ENCODE data around the gene HOXA3. TPM values are rescaled to one million over a fixed set of nuclear protein-coding genes. Genes with fewer than 3 reads are reported as not detected.

HOXA3 gene
- total RNA-seq, 1 experiment from 2014 or later = 4.5 TPM

- Histone ChIP-seq H3K4me1 (ENCODE audit: insufficient read depth, low read length) (peaks cover 11% of the 10 kb centered on the region), H3K4me2 (ENCODE audit: low read length) (peak overlapping the region; percentile 93), H3K27ac (ENCODE audit: low read length) (peak overlapping the region; percentile 97), H3K36me3 (ENCODE audit: low read depth, low read length) (peaks cover 22% of the 10 kb centered on the region), H4K20me1 (ENCODE audit: low read length) (peaks cover 15% of the 10 kb centered on the region), H3K9me2 (replicated peaks; ENCODE audit: low read length) (no peaks in the 10 kb centered on the region), H3K27me3 (ENCODE audit: low read length) (no peaks in the 10 kb centered on the region), H3K79me2 (ENCODE audit: low read length) (peaks cover 100% of the 10 kb centered on the region), H3K9ac (ENCODE audit: low read length) (peak overlapping the region; percentile 90), H2AFZ (ENCODE audit: low read length) (no peak overlapping the region), H3K4me3 (ENCODE audit: low read length) (peak overlapping the region; percentile 84), H3F3A (ENCODE audit: low read length, unreplicated experiment) (peaks cover 2% of the 10 kb centered on the region), H3K9me3 (ENCODE audit: low read length) (no peaks in the 10 kb centered on the region)
- intact Hi-C loops (cut with micrococcal nuclease) = loop anchor here (5.0 kb wide), 3 partner anchors 34 to 1011 kb away; partner anchors contain the start of genes CBX3, HNRNPA2B1 and HOXA13
- peak; percentile 48 for DNase-seq
- TF ChIP-seq CTCF (conservative IDR thresholded peaks at IDR 0.05; ENCODE audit: low read depth, low read length) = no peak
- no peak for TF ChIP-seq EZH2phosphoT487 (IDR thresholded peaks at IDR 0.05; ENCODE audit: borderline replicate concordance, low read length)
- TF ChIP-seq EZH2 (IDR thresholded peaks at IDR 0.05; ENCODE audit: low read length, unreplicated experiment) = no peak
- ATAC-seq = no peak
- BruUV-seq (replicated peaks) = no TSS peak
- POLR2A ChIA-PET (ENCODE audit: unreplicated experiment) = interaction anchor here (0.5 to 1.3 kb wide), 4 partner anchors 13 to 573 kb away, joined by 3 to 7 read pairs (median 4); no protein-coding TSS in a partner anchor
- CTCF ChIA-PET = interaction anchor here (1.4 kb wide), 1 partner anchor 12 kb away, joined by 4 read pairs; no protein-coding TSS in a partner anchor
Observed at GRCh38 chr7:27167916-27168264, 15.5 kb upstream of the HOXA3 start.

DNA sequence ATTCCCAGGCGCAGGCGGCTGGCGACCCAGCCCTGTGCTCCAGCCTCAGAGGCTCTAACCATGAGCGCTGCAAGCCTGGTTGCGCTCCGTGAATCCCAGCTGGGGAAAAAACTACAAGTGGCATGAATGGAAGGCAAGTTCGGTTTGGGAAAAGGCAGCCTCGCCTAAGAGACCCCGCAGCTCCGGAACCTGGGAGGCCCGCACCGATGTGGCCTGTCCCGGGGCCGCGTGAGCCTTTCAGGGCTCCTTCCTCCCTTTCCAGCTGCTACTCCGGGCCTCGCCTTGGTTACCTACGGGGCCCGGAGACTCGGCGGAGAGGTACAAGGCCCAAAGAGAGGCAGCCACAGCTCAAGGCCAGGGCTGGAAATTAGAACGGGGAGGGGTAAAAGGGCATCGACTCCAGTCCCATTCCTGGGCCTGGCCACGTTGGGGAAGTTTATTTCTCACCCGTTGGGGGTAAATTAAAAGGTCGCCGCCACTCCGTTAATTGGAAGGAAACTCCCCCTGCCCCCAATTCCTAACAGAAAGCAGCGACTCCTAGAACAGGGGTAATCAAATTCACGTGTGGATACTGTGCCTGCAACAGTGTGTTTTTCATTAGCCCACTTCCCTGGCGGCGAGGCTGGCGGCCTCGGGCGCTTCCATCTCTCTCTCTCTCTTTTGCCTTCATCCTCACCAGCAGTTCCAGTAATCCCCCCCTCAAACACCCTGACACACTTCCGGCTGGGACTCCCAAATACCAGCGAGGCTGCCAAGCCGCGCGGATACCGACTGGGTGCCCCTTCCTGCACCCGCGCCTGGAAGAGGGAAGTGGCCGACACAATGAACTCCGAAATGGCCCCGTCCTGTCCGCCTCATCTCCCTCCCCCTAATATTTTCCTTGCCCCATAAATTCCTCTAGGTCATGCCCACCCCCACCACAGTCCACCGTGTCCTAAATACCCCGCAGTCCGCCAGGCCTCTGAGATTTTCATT is 14.4 kb upstream of the HOXA3 start:
- intact Hi-C loops (cut with micrococcal nuclease) = loop anchor here (5.0 kb wide), 3 partner anchors 35 to 1010 kb away; partner anchors contain the start of genes CBX3, HNRNPA2B1 and HOXA13
- Histone ChIP-seq H3K9ac (ENCODE audit: low read length) (peak overlapping the region; percentile 90), H2AFZ (ENCODE audit: low read length) (no peak overlapping the region), H3K27me3 (ENCODE audit: low read length) (no peaks in the 10 kb centered on the region), H3K4me3 (ENCODE audit: low read length) (peak overlapping the region; percentile 84), H3F3A (ENCODE audit: low read length, unreplicated experiment) (peaks cover 5% of the 10 kb centered on the region), H3K4me2 (ENCODE audit: low read length) (peak overlapping the region; percentile 93), H3K27ac (ENCODE audit: low read length) (peak overlapping the region; percentile 97), H4K20me1 (ENCODE audit: low read length) (peaks cover 20% of the 10 kb centered on the region), H3K36me3 (ENCODE audit: low read depth, low read length) (peaks cover 26% of the 10 kb centered on the region), H3K9me3 (ENCODE audit: low read length) (no peaks in the 10 kb centered on the region), H3K79me2 (ENCODE audit: low read length) (peaks cover 100% of the 10 kb centered on the region), H3K9me2 (replicated peaks; ENCODE audit: low read length) (no peaks in the 10 kb centered on the region), H3K4me1 (ENCODE audit: insufficient read depth, low read length) (peaks cover 11% of the 10 kb centered on the region)
- peak; percentile 2; the same call in 1 of the 2 replicates for ATAC-seq
- POLR2A ChIA-PET (ENCODE audit: unreplicated experiment) = interaction anchor here (0.6 to 1.2 kb wide), 5 partner anchors 9 to 459 kb away, joined by 3 to 5 read pairs (median 3); no protein-coding TSS in a partner anchor
- TF ChIP-seq EZH2phosphoT487 (IDR thresholded peaks at IDR 0.05; ENCODE audit: borderline replicate concordance, low read length) (no peak), CTCF (conservative IDR thresholded peaks at IDR 0.05; ENCODE audit: low read depth, low read length) (no peak)
- no TSS peak for BruUV-seq (replicated peaks)
- peak; percentile 85 for DNase-seq
- CTCF ChIA-PET = no interaction called here

All from PC-3 (cell line).